ES-I3 (cell line): ENCODE measurements around the gene RPS6KB2.
"Not testable (repeated sequence)": the region's sequence is repeated elsewhere in the genome, so short reads cannot be mapped to it uniquely, and the experiment has no call there.

Experiments used
- H3K36me3 ChIP-seq: 2 replicates; pipeline ENCODE4 v1.6.1; 2013; ENCODE audit warnings: mild to moderate bottlenecking, low read length, control low read depth, moderate library complexity; ENCODE audit not compliant: insufficient read depth
- H3K4me1 ChIP-seq: 2 replicates; pipeline ENCODE4 v1.6.1; 2013; ENCODE audit warnings: mild to moderate bottlenecking, control low read depth, low read length; ENCODE audit not compliant: insufficient read depth
- H3K9ac ChIP-seq: 2 replicates; pipeline ENCODE4 v1.6.1; 2013; ENCODE audit warnings: low read depth, mild to moderate bottlenecking, low read length, moderate library complexity
- H3K9me3 ChIP-seq: 2 replicates; pipeline ENCODE4 v1.6.1; 2013; ENCODE audit warnings: mild to moderate bottlenecking, low read length, moderate library complexity; ENCODE audit not compliant: control insufficient read depth, insufficient read depth

RPS6KB2 gene

GRCh38 chr11:67421430-67422031, 6.8 kb upstream of the RPS6KB2 start:
- H3K36me3 ChIP-seq, result no peaks in the 10 kb centered on the region
- no peaks in the 10 kb centered on the region for H3K9me3 ChIP-seq
- peak overlapping the region; percentile 34; the same call in 1 of the 2 replicates for H3K9ac ChIP-seq

GRCh38 chr11:67422891-67423290, 5.4 kb upstream of the RPS6KB2 start:
- peaks cover 6% of the 10 kb centered on the region; the same call in 1 of the 2 replicates for H3K4me1 ChIP-seq

More at GRCh38 chr11:67421430-67422031, 6.8 kb upstream of the RPS6KB2 start:
- H3K4me1 ChIP-seq, result peaks cover 6% of the 10 kb centered on the region; the same call in 1 of the 2 replicates

GRCh38 chr11:67423466-67423865, 4.8 kb upstream of the RPS6KB2 start:
- Histone ChIP-seq H3K4me1 (peaks cover 6% of the 10 kb centered on the region; the same call in 1 of the 2 replicates), H3K9ac (no peak overlapping the region), H3K9me3 (no peaks in the 10 kb centered on the region), H3K36me3 (no peaks in the 10 kb centered on the region)

More at GRCh38 chr11:67422891-67423290, 5.4 kb upstream of the RPS6KB2 start:
- no peak overlapping the region for H3K9ac ChIP-seq
- no peaks in the 10 kb centered on the region for H3K36me3 ChIP-seq
- no peaks in the 10 kb centered on the region for H3K9me3 ChIP-seq

- H3K4me1 ChIP-seq, result peaks cover 6% of the 10 kb centered on the region; the same call in 1 of the 2 replicates
- no peaks in the 10 kb centered on the region for H3K36me3 ChIP-seq
- H3K9ac ChIP-seq, result no peak overlapping the region
- H3K9me3 ChIP-seq, result no peaks in the 10 kb centered on the region
Observed at GRCh38 chr11:67423891-67424613, 4.2 kb upstream of the RPS6KB2 start.

DNA sequence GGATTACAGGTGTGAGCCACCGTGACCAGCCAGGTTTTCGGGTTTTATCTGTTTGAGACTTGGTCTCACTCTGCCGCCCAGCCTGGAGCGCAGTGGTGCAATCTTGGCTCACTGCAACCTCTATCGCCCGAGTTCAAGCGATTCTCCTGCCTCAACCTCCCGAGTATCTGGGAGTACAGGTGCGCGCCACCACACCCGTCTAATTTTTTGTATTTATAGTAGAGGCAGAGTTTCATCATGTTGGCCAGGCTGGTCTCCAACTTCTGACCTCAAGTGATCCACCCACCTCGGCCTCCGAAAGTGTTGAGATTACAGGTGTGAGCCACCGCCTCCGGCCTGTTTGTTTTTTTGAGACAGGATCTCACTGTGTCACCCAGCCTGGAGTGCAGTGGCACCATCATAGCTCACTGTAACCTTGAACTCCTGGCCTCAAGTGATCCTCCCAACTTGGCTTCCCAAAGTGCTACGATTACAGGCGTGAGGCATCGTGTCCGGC, 882 bp upstream of the RPS6KB2 start:
- peak overlapping the region; percentile 81 for H3K9ac ChIP-seq
- H3K4me1 ChIP-seq, H3K36me3 ChIP-seq, H3K9me3 ChIP-seq: not testable (repeated sequence)

- Histone ChIP-seq H3K36me3 (peaks cover 2% of the 10 kb centered on the region; the same call in 1 of the 2 replicates), H3K4me1 (no peaks in the 10 kb centered on the region; the same call in 1 of the 2 replicates), H3K9ac (peak overlapping the region; percentile 81), H3K9me3 (no peaks in the 10 kb centered on the region)
Observed at GRCh38 chr11:67429038-67429668, 859 bp downstream of the RPS6KB2 start.

- Histone ChIP-seq H3K4me1 (no peaks in the 10 kb centered on the region), H3K9me3 (no peaks in the 10 kb centered on the region), H3K36me3 (peaks cover 2% of the 10 kb centered on the region; the same call in 1 of the 2 replicates), H3K9ac (no peak overlapping the region)
Observed at GRCh38 chr11:67429722-67430121, 1.4 kb downstream of the RPS6KB2 start.

GRCh38 chr11:67431346-67432249, 3.3 kb downstream of the RPS6KB2 start:
- Histone ChIP-seq H3K9ac (no peak overlapping the region), H3K36me3 (peaks cover 2% of the 10 kb centered on the region; the same call in 1 of the 2 replicates), H3K4me1 (peaks cover 5% of the 10 kb centered on the region; the same call in 1 of the 2 replicates), H3K9me3 (no peaks in the 10 kb centered on the region)

GRCh38 chr11:67432655-67433349, 4.5 kb downstream of the RPS6KB2 start:
- H3K9me3 ChIP-seq, result no peaks in the 10 kb centered on the region
- peaks cover 15% of the 10 kb centered on the region; the same call in 1 of the 2 replicates for H3K4me1 ChIP-seq
- no peak overlapping the region for H3K9ac ChIP-seq
- peaks cover 4% of the 10 kb centered on the region; the same call in 1 of the 2 replicates for H3K36me3 ChIP-seq

DNA sequence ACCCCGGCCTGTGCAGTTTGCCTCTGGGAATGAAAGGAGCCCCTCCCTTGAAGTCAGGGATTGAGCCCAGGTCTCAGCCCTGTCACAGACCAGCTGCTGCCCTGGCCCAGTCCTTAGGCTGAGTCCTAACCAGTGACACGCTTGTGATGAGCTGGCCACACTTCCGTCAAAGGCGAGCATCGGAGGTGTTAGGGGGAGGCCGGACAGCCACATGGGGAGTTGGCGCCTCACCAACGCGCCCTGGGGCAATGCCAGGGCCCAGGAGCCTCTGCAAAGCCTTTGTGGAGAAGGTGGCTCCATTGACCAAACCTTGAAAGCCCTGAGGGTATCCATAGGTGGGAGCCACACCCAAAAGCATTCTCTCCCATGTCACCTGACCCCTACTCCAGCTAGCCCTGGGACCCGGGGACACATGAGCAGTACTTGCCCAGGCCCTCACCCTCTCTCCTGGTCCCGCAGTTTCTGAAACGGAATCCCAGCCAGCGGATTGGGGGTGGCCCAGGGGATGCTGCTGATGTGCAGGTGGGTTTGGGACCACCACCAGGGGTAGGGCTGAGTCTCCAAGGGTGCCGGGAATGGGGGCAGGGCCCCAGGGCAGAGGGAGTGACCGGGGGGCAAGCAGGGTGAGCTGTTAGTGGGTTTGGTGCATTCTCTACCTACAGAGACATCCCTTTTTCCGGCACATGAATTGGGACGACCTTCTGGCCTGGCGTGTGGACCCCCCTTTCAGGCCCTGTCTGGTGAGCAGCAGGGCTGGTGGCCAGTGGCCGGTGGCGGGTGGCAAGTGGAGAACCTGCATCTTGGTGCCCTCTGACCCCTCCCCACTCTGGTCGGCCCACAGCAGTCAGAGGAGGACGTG, 5.5 kb downstream of the RPS6KB2 start:
- H3K4me1 ChIP-seq, result peaks cover 17% of the 10 kb centered on the region; the same call in 1 of the 2 replicates
- H3K9ac ChIP-seq, result no peak overlapping the region
- H3K36me3 ChIP-seq, result peaks cover 6% of the 10 kb centered on the region; the same call in 1 of the 2 replicates
- no peaks in the 10 kb centered on the region for H3K9me3 ChIP-seq

- Histone ChIP-seq H3K4me1 (peaks cover 17% of the 10 kb centered on the region; the same call in 1 of the 2 replicates), H3K9me3 (no peaks in the 10 kb centered on the region), H3K36me3 (peaks cover 6% of the 10 kb centered on the region; the same call in 1 of the 2 replicates), H3K9ac (no peak overlapping the region)
Observed at GRCh38 chr11:67434395-67434881, 6.1 kb downstream of the RPS6KB2 start.

- Histone ChIP-seq H3K9me3 (no peaks in the 10 kb centered on the region), H3K36me3 (peaks cover 6% of the 10 kb centered on the region; the same call in 1 of the 2 replicates), H3K4me1 (peaks cover 17% of the 10 kb centered on the region; the same call in 1 of the 2 replicates), H3K9ac (no peak overlapping the region)
Observed at GRCh38 chr11:67435031-67435726, 6.9 kb downstream of the RPS6KB2 start.
